Peyer's patch (tissue), 4 donors: Measurements from ENCODE around the gene AP2A1.

Source experiments
- CTCF ChIP-seq, 6 experiments: fragments of 450-650 bp in 4 of 6; fragments of 200-600 bp in 2 of 6; sonication (generic) in 1 of 6; IDR thresholded peaks; one replicate each; pipeline ENCODE4 v1.5.1; 2017 to 2019; ENCODE audit warnings: antibody characterized with exemption in 6 of 6, mild to moderate bottlenecking in 3 of 6, moderate library complexity in 1 of 6
- POLR2A ChIP-seq, 2 donors: fragments of 450-650 bp; IDR thresholded peaks; one replicate each; pipeline ENCODE4 v1.5.1; 2017; ENCODE audit warnings: antibody characterized with exemption in 2 of 2, mild to moderate bottlenecking in 2 of 2, moderate library complexity in 2 of 2

GRCh38 chr19:49761625-49762311 is 5.0 kb upstream of the AP2A1 start:
- TF ChIP-seq CTCF (IDR thresholded peaks at IDR 0.05), result no peak
- no peak for TF ChIP-seq POLR2A (IDR thresholded peaks at IDR 0.05)
